Adrenal gland (tissue), 5 donors: Measurements from ENCODE around the gene SERPINA4.

ENCODE experiments used
- POLR2A ChIP-seq, 2 donors: fragments of 450-650 bp; IDR thresholded peaks; one replicate each; pipeline ENCODE4 v1.6.1; 2017; ENCODE audit warnings: antibody characterized with exemption in 2 of 2, mild to moderate bottlenecking in 2 of 2, moderate library complexity in 1 of 2
- TF ChIP-seq, protein P1 (sequence below), 6 experiments: fragments of 450-650 bp in 4 of 6; fragments of 200-600 bp in 2 of 6; sonication (generic) in 1 of 6; IDR thresholded peaks; 1 replicate in 5 of 6; 2 replicates in 1 of 6; pipeline versions ENCODE4 v1.5.1 to v1.8.0; 2016 to 2021; ENCODE audit warnings: antibody characterized with exemption in 6 of 6, mild to moderate bottlenecking in 2 of 6, moderate library complexity in 1 of 6
- donor health status: DM: no; HTN: no; CAD: no.

DNA sequence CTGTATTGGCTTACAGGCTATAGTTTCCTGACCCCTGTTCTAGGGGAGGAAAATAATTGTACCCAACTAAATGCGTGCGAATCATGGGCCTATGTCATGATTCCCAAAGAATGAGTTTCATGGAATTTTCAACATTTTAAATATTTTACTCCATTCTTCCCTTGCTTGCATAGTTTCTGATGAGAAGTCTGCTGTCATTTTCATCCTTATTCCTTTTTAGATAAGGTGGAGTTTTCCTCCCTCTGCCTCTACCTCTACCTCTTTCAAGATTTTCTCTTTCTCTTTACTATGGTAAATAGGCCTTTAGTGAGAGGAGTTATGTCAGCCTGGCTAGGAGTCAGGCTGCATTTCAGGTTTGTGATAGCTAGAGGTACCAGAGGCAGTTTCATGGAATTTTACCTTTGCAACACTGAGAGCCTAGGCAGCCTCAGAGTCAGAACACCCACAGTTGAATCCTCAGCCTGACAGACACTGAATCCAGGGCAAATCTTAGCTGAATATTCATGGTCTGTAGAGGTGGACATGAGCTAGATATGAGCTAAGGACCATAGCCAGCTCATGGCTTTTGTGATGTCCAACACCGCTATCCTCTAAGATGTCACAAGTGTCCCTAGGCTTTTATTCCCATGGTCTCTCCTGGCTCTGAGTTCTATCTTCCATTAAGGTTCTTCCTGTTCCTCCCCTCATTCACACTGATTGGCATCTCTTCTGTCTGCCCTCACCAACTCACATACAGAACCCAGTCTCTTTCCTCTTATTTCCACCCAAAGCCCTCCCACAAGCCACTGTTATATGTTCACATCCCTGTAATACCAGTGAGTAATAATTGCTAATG lies 57.0 kb downstream of the SERPINA4 start:
- TF ChIP-seq, protein P1, sequence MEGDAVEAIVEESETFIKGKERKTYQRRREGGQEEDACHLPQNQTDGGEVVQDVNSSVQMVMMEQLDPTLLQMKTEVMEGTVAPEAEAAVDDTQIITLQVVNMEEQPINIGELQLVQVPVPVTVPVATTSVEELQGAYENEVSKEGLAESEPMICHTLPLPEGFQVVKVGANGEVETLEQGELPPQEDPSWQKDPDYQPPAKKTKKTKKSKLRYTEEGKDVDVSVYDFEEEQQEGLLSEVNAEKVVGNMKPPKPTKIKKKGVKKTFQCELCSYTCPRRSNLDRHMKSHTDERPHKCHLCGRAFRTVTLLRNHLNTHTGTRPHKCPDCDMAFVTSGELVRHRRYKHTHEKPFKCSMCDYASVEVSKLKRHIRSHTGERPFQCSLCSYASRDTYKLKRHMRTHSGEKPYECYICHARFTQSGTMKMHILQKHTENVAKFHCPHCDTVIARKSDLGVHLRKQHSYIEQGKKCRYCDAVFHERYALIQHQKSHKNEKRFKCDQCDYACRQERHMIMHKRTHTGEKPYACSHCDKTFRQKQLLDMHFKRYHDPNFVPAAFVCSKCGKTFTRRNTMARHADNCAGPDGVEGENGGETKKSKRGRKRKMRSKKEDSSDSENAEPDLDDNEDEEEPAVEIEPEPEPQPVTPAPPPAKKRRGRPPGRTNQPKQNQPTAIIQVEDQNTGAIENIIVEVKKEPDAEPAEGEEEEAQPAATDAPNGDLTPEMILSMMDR (IDR thresholded peaks at IDR 0.05) = no peak
- TF ChIP-seq POLR2A (IDR thresholded peaks at IDR 0.05) = no peak
